22Rv1 (cell line): ENCODE data around the gene STEAP1.

Experiments
- H3K27ac ChIP-seq: fragments of 450-650 bp; 2 replicates; pipeline ENCODE4 v1.5.1; 2017
- ZFX ChIP-seq: fragments of 450-650 bp; IDR thresholded peaks from 2 replicates; pipeline ENCODE4 v1.6.1; 2017; ENCODE audit warnings: antibody characterized with exemption, borderline replicate concordance
- TF ChIP-seq, protein P1 (sequence below): fragments of 450-650 bp; IDR thresholded peaks from 2 replicates; pipeline ENCODE4 v1.5.1; 2017; ENCODE audit warnings: mild to moderate bottlenecking

Gene STEAP1

DNA sequence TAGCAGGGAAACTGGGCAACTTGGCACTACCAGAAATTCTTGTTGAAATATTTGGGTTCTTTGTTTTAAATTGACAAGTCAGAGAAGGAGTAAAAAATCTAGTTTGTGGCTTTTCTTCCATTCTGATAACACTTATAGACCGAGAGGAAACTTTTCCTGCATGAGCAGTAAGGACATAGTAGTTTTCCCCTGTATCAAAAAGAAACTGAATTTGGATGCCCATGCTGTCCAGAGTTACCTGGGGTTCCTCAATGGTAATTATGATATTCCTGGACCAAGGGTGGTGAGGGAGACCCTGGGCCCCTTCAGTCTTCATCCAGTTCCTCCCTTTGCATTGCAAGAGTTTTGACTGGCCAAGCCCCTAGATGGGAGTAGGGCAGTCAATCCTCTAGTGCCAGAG, 37.4 kb downstream of the STEAP1 start:
- no peak overlapping the region for H3K27ac ChIP-seq
- TF ChIP-seq, protein P1, sequence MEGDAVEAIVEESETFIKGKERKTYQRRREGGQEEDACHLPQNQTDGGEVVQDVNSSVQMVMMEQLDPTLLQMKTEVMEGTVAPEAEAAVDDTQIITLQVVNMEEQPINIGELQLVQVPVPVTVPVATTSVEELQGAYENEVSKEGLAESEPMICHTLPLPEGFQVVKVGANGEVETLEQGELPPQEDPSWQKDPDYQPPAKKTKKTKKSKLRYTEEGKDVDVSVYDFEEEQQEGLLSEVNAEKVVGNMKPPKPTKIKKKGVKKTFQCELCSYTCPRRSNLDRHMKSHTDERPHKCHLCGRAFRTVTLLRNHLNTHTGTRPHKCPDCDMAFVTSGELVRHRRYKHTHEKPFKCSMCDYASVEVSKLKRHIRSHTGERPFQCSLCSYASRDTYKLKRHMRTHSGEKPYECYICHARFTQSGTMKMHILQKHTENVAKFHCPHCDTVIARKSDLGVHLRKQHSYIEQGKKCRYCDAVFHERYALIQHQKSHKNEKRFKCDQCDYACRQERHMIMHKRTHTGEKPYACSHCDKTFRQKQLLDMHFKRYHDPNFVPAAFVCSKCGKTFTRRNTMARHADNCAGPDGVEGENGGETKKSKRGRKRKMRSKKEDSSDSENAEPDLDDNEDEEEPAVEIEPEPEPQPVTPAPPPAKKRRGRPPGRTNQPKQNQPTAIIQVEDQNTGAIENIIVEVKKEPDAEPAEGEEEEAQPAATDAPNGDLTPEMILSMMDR: no peak
- TF ChIP-seq ZFX: no peak

DNA sequence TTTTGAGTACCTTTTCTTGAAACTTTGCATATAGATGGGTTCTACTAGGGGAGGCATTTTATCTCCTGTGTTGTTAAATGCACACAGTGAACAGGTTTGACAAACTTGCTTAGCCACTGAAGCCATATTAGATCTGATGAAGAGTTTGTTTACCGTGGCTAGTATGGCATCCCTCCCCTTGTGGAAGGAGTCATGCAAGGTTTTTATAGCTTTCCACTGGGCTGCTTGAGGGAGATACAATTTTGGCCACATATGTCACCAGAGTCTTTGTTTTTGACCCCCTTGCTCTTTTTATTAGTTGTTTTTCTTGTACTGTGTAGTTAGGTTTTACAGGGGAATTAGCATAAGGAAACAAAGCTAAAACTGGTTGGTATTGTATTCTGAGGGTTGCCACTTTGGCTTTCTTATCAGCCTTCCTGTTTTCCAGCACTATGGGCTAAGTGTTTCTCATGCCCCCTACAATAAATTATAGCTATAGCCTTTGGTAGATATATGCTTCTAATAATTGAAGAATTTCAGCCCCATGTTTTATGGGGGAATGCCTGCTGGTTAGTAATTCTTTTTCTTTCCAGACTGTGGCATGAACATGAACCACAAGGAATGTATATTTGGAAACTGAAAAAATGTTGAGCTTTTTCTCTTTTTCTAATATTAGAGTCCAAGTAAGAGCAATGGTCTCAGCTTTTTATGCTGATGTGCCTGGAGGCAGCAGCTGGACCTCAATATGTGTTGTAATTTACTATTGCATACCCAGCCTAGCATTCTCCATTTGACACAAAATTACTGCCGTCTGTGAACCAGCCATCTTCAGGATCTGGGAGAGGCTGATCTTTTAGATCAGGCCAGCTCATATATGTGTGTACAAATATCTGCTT, 38.8 kb downstream of the STEAP1 start:
- TF ChIP-seq, protein P1: no peak
- no peak for TF ChIP-seq ZFX
- no peak overlapping the region for H3K27ac ChIP-seq

DNA sequence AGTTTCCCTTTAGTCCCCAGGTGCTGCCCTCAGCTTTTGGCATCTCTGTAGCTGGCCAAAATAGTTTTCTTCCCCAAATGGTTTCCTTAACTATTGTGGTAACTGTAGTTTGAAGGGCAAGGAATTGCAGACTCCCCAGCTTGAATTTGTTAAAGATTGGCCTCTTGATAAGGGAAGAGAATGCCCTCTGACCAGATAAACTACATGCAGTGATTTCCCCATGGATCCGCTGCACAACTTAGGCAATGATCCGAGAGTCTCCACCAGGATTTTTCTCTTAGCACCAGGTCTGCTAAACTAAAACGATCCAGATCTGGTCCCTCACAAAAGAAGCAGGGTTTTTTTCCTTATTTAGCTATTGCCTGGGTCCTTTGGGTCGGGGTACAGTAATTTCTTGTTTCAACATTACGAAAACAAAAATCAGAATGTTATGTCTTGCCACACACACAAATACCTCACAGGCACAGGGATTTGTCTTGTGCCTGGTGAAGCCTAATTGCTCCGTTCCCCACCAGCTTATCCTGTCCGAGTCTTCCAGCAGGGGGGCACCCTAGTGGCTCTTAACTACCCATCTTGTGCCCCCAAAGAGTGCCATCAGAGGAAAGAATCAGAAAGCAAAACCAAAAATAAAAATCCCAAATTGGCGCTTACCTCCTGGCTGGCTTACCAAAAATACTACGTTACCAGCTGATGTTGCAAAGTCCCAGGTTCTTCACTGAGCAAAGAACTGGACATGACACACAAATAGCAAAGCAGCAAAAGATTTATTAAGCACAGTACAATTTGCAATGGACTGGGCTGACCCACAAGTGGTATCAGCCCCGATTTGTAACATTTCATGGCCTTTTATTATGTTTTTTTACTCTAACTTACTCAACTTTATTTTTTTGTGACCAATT, 40.9 kb downstream of the STEAP1 start:
- no peak overlapping the region for H3K27ac ChIP-seq
- TF ChIP-seq ZFX: no peak
- TF ChIP-seq, protein P1: no peak

GRCh38 chr7:90201500-90202195, 47.4 kb downstream of the STEAP1 start:
- TF ChIP-seq, protein P1: no peak
- no peak for TF ChIP-seq ZFX
- H3K27ac ChIP-seq: no peak overlapping the region

GRCh38 chr7:90207956-90208355, 53.7 kb downstream of the STEAP1 start:
- no peak overlapping the region for H3K27ac ChIP-seq
- no peak for TF ChIP-seq ZFX
- TF ChIP-seq, protein P1: no peak

DNA sequence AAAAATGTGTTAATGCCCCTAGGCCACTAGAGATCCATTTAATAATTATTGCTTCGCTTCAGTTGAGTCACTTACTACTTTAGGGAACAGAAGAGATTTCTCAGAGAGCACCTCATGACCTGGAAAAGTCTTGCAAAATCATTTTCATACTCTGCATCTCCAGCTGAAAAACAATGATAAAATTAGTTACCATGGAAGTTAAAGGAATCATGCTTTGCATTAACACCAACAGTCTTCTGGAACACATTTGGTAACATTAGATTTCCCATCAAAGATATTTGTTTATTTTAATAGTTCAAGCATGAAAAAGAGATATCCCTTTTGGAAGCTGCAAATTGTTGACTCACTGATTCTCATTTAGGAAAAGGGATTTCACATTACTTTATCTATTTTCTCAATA, 55.5 kb downstream of the STEAP1 start:
- H3K27ac ChIP-seq: peak overlapping the region; percentile 87
- TF ChIP-seq ZFX: no peak
- TF ChIP-seq, protein P1: no peak
